GM21390 (cell line): ENCODE data around the gene SERF1B.
A peak's percentile ranks its signal among the peaks of the same experiment; 100 is the strongest.
"Not testable (repeated sequence)": the region's sequence is repeated elsewhere in the genome, so short reads cannot be mapped to it uniquely, and the experiment has no call there.

Experiments
- ATAC-seq: cut with Tn5 transposase; IDR thresholded peaks from one replicate; pipeline ENCODE4 v1.9.1; 2021; ENCODE audit not compliant: unreplicated experiment

Gene SERF1B

DNA sequence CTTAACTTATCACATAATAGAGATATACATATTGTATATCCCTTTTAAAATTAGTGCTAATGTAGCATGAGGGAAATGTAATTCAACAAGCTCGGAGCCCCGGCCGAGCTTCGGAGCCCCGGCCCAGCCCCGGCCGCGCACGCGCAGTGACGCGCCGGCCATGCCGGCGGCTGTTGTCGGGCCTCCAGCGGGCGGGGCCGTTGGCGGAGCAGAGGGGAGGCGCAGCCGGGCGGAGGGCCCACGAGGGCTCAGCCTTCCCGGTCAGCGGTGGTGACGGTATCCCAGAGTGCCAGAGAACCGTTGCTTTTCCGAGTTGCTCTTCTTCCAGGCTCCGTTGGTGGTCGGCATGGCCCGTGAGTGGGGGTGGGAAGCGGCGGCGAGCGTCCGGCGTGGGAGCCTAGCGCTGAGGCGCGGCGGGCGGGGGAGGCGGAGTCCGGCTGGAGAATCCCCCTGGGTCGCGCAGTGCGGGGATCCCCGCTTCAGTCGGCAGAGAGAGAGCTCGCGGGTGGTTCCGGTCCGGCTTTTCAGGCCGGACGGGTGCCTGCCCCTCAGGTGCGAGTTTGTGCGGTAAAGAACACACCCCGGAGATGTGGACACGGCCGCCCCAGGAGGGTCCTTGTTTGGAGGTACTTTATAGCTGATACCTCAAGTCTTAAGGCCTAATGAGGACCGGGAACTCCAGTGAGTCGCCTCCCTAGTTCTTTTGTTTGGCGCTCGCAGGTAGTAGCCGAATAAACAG lies at the start of gene SERF1B:
TSS of gene SERF1B (plus strand) at position 146 of the 739 bp plus-strand sequence. CDS start at position 347, 201 bp downstream.
- ATAC-seq, result peak; percentile 85

DNA sequence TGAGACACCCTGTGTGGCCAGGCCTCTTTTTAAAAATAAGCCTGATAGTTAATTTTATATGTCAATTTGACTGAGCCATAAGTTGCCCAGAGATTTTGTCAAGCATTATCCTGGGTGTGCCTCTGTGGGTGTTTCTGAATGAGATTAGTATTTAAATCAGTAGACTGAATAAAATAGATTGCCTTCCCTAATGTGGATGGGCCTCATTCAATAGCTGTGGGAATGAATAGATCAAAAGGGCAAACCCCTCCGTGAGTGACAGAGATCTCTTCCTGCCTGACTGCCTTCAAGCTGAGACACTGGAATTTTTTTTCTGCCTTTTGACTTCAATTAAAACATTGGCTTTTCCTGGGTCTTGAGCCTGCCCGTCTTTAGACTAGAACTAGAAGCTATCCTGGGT lies 33.3 kb upstream of the SERF1B start:
- ATAC-seq, result not testable (repeated sequence)

DNA sequence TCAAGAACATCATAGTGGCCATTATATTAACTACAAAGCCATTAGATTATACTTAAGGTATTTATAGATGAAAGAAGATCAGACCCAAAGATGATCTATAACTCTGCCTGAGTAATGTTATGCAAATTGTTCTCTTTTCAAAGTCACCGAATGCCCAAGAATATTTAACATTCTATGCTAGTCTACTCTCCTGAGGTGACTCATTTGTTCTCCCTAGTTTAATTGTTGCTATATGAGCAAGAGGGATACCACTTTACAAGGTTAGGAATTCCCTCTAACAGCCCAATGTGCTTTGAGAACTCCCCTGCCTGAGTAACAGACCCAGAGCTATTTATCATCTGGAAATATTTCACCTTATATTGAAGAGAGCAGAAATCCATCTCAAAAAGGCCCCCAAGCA lies 29.5 kb upstream of the SERF1B start:
- not testable (repeated sequence) for ATAC-seq

DNA sequence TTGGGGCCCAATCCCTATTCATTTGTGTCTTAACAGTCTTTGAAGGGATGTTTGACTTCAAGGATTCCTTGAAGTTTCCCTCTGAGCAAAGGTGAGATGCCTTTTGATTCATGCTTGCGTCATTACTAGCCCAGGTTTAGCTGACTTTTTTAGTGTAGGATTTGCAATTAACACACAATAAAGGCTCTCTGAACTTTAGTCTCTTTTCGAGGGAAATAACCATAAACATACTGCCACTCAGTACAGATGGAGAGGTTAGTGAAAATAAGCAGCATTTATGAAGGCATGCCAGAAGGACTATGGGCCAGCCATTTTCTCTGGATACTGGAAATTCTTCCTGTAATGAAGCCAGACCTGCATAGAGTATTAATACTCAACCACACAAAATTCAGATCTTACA lies 4.4 kb upstream of the SERF1B start:
- ATAC-seq, result not testable (repeated sequence)

DNA sequence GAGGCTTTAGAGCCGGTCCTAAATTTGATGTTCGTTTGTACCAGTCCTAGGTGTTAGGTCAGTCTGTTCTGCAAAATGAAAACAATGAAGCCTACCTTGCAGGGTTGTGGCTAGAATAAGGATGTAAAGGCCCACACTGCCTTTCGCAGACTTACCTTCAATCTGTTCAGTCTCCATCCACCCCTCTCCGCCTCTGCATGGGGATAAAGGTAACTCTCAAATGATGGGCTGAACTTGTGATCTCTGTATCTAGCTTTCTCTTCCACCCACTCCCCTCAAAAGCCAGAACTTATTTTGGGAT lies 744 bp downstream of the SERF1B start:
- not testable (repeated sequence) for ATAC-seq

DNA sequence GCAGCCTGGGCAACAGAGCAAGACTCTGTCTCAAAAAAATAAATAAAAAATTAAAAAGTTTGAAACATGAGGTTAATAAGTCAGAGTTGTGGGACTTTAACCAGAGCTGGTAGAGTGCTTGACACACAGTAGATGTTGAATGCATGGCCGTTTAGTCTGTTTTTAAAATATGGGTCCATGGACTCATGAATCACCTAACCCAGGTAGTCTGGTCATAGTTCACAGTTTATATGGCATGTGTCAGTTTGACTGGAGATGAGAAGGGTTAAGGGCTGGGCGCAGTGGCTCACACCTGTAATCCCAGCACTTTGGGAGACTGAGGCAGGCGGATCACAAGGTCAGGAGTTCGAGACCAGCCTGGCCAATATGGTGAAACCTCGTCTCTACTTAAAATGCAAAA lies 6.2 kb downstream of the SERF1B start:
- not testable (repeated sequence) for ATAC-seq

DNA sequence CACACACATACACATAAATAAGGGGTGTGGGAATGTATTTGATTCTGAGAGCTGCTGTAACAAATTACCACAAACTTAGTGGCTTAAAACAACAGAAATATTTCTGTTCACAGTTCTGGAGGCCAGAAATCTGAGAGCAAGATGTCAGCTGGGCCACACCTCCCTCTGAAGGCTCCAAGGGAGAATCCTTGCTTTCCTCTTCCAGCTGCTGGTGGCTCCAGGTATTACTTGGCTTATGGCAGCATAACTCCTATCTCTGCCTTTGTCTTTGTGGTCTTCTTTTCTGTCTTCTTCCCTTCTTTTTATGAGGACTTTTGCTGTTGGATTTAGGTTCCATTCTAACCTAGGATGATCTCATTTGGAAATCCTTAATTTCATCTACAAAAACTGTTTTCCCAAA lies 16.4 kb downstream of the SERF1B start:
- ATAC-seq, result not testable (repeated sequence)

DNA sequence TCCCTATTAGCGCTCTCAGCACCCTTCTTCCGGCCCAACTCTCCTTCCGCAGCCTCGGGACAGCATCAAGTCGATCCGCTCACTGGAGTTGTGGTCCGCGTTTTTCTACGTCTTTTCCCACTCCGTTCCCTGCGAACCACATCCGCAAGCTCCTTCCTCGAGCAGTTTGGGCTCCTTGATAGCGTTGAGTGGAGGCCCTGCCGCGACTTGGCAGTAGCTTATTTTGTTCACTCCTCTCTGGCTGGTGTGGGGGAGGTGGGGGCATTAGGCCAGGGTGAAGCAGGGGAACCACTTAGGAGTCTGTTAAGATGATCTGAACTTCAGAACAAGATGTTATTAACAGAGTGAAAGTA lies 24.7 kb downstream of the SERF1B start:
- peak; percentile 39 for ATAC-seq

DNA sequence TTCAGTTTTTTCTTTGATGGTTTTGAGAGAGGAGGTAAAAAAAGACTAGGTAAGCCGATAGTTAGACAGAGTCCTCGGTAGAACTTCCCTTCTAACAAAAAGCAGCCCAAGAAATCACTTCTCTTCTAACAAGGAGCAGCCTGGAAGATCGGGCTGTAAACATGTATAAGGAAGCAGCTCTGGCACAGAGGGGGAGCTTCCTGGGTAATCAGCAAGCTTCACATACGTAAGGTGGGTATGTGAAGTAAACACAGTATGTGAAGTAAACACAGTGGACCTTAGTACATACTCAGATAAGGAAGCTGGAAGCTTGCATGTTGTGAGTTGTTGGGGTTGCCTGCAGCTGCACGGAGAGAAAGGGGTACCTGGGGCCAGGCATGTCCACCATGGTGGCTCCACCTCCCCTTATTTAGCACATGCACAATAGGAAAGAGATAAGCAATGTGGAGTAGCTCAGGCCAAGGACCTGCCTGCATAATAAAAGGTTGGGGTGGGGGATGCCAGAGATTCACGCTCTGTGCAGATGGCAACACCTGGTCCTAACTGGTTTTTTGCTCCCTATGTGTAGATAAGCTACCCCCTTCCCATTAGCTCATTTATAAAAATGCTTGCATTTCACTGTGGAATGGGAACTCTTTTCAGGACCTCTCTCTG lies 31.4 kb downstream of the SERF1B start:
- not testable (repeated sequence) for ATAC-seq

DNA sequence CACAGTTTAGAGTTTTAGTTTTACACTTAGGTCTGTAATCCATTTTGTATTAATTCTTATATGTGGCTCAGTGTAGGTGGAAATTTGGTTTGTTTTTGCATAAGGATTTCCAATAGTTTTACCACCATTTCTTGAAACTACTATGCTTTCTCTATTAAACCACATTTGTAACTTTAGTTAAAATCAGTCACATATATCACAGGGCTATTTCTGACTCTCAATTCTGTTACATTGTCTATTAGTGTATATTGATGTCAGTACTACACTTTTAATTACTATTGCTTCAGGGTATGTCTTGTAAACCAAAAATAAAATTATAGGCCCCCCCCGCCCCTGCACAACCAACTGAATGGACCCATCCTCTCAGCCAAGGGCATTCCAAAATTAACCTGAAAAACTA lies 32.1 kb downstream of the SERF1B start:
- ATAC-seq, result not testable (repeated sequence)

DNA sequence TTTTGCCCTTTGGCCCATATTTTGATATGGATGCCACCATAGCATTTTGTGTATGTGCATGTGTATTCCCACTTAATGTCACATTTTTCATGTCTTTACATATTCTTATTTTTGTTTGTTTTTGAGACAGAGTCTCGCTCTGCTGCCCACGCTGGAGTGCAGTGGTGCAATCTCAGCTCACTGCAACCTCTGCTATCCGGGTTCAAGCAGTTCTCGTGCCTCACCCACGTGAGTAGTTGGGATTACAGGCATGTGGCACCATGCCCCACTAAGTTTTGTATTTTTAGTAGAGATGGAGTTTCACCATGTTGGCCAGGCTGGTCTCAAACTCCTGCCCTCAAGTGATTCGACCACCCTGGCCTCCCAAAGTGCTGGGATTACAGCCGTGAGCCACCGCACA lies 52.6 kb downstream of the SERF1B start:
- ATAC-seq, result not testable (repeated sequence)

DNA sequence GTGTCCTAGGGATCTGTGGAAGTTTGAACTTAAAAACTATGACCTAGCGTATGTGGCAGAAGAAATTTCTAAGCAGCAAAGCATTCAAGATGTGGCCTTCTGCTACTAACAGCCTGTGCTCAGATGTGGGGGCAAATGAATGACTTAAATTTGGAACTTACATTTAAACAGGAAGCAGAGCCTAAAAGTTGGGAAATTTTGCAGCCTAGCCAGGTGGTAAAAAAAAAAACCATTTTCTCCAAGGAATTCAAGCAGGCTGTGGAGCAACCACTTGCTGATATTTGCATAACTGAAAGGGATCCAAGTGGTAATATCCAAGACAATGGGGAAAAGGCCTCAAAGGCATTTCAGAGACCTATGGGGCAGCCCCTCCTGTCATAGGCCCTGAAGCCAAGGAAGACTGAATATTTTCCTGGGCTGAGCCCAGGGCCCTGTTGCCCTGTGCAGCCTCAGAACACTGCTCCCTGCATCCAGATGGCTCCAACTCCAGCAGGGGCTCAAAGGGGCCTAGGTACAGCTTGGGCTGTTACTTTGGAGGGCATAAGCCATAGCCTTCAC lies 63.9 kb downstream of the SERF1B start:
- not testable (repeated sequence) for ATAC-seq

DNA sequence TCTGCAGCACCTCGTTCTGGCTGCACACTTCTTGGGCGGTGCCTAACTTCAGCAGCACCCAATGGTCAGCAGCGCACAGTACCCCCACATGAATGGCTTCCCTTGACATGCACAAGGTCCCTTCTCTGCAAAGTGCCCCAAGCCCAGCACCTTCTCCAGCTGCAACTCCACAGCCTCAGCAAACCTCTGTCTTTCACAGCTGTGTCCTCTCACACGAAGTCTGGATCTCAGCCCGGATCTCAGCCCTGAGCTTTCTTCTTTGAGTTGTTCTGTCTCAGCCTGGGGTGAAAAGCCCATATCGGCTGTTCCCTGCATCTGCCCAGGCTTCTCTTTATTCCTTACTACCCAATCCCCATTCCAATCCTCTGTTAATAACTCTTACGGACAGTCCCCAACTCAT lies 66.7 kb downstream of the SERF1B start:
- ATAC-seq, result not testable (repeated sequence)
